ENCODE measurements around the gene PIGA.
A peak's percentile ranks its signal among the peaks of the same experiment; 100 is the strongest.

PIGA gene

GRCh38 chrX:15335135-15336022 lies at the start of gene PIGA:
Gene PIGA (minus strand): TSS chrX:15335523. CDS start chrX:15331930, 3,593 bp downstream.
- peak; percentile 87 for DNase-seq

DNA sequence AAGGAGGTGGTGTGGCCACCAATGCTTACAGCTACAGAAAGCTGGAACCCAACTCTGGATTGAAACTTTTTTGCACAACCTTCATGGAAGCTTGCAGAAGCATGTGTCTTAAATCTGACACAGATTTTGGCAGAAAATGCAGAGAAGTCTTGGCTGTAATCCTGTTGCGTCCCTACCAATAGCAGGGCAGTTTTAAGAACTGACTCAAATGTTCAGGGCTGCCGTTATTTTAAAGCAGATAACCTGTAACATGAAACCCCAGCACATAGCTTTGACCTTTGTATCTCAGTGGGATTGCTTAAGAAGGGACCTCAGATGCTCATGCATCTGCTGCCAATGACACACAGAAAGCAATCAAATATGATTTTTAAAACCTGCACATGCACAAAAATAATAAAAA lies 49.0 kb upstream of the PIGA start, which contains the start of gene VEGFD:
TSS of gene VEGFD (minus strand) at position 110 of the 400 bp plus-strand sequence. CDS start 467 bp downstream, outside the sequence.
- no peak for DNase-seq

DNA sequence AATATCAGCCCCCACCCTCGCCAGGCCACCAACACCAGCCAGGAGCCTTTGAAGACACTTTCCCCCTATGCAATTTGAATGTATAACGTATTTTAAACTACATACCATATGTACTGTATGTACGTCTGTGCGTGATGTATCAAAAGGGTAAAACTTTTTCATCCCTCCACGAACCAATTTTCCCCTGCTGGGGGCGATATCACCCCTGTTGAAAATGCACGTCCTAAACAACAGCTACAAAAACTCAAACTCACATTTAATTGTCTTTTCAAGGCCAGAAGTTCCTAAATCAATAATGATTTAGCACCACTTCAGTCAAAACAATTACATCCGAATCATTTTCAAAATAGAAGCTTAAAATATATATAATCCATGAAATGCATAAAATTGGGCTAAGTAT lies 47.5 kb upstream of the PIGA start:
- DNase-seq: no peak

DNA sequence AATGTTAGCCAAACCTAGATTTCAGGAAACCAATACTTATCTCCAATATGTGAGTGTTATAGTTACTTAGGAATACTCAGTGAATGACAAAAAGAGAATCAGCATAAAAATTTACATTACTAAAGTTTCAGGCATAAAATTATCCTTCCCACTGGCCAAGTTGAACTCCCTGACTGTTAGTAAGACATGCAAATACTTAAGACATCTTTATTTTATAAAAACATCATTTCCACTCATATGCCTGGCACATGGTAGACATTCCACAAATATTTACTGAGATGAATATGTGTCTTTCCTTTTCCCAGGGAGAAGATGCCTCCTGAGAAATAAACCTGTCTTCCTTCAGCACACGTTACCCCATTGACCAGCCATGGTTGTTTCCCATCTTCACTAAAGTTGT lies 41.6 kb upstream of the PIGA start:
- no peak for DNase-seq

- no peak for DNase-seq
Measured at GRCh38 chrX:15373976-15374375, 38.7 kb upstream of the PIGA start.

DNA sequence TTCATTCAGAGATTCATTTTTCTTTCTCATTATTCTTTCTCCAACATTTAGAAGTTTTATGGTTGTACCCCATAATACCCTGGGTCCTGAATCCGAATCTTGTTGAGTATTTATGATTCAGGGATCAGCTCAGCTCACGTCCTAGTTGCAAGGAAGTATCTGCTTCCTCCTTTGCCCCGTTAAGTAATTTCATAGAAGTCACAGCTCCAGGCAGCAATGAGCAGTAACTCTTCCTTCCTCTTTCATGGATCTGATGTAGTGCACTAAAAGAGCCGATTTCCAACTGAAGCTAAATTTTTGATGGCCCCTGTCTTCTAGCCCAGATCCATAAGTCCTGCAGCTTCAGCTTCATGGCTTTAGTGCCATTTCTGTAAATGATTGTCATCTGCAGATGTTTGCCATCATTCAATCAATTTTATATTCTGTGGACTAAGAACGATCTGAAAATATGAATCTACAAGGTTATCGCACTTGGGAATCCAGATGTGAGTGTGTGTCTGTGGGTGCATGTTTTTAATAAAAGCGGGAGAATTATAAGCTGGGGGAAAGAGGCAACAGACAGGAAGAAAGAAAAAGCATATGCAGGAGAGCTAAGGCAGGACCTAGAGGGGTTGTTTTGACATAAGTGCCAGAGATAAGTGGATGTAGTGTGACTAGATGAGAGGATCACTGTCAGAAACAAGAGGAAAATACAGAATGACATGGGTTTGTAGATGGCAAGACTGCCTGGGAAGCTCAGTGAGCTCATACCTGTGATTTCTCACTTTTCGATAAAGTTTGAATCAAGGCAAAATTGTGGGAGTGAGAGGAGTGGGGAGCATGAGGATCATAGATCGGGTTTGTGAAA lies 31.4 kb upstream of the PIGA start:
- no peak for DNase-seq

DNA sequence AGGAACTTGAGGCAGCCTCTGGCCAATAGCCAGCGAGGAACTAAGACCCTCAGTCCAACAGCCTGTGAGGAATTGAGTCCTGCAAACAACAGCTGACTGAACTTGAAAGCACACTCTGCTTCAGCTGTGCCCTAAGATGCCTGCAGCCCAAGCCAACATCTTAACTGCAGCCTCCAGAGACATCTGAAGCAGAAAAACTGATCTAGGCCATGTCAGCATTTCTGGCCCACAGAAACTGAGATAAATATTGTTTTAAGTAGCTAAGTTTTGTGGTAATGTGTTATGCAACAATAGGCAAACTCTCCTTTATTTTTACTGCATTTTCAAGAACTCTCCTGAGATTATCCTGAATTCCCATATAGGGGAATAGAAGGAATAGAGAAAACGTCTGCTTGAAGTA lies 24.4 kb upstream of the PIGA start:
- DNase-seq: no peak

- DNase-seq: no peak
Measured at GRCh38 chrX:15358533-15358932, 23.2 kb upstream of the PIGA start.

DNA sequence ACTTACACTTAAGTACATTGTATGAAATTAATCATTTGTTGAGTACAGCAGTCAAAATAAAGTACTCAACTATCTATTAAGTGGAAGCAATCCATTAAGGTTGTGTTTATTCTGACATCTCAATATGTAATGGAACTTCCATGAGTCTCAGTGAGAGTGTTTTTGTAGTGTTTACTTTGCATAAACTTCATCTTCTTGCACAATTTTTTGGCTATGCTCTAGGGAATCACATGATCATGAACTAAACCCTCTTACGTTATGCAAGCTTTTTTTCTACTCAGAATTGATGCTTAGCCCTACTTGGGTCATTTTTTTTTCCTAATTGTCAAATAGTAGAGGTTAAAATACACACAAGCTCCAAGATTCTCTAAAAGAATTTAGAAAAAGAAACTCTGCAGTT lies 21.1 kb upstream of the PIGA start:
- DNase-seq: no peak

DNA sequence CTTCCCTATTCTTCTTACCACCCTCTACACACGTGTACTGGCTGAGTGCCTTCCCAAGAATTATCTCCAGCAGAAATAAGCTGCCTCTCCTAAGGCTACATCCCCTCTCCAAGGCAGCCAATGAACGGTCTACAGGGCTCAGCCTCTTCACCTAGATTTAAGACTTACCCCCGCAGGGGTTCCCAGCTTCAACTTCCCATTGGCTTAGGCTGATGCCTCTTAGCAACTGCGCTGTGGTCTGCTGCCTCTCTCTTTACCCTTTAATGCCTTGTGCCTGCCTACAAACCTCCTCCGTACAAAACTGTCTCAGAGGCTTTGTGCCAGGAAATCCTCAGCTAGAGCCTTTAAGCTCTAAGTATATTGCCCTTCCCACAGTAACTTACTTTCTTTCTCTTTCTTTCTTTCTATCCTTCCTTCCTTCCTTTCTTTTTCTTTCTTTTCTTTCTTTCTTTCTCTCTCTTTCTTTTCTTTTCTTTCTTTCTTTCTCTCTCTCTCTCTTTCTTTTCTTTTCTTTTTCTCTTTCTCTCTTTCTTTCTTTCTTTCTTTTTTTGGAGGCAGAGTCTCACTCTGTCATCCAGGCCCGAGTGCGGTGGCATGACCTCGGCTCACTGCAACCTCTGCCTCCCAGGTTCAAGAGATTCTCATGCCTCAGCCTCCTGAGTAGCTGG lies 15.1 kb upstream of the PIGA start:
- no peak for DNase-seq

DNA sequence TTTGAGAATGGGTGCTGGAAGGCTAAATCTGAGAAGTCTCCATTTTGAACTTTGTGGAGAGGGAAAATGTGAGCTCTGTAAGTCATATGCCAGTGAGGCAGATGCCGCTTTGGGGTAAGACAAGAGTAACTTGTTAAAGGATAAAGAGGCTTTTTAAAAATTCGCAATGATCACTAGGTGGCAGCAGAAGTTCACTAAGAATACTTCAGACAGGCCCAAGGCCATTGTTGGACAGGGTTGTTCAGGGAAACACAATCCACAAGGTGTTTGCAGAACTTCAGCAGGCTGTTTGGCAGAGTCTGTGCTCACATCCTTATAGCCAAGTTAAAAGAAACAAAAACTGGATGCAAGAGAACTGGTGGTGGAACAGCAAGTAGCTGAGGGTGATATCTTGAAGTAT lies 13.7 kb upstream of the PIGA start:
- peak; percentile 8 for DNase-seq

- DNase-seq: no peak
Measured at GRCh38 chrX:15345976-15346375, 10.7 kb upstream of the PIGA start.

DNA sequence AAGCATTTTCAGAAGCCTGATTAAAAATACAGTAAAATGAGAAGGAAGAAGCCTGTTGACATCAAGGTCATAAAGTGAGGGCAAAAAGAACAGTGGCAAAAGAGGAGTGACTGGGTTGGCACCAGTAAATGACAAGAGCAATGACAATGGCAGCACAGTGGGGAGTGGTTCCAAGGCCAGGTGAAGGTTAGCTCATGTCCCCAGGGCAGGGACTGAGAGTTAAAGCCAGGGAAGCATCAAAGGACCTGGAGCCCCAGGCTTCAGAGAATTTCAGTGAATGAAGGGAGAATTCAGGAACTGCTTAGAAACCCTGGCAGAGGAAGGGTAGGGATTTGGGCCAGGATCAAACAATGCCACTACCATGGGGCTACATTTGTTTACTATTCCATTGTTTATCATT lies 8.8 kb upstream of the PIGA start:
- no peak for DNase-seq

DNA sequence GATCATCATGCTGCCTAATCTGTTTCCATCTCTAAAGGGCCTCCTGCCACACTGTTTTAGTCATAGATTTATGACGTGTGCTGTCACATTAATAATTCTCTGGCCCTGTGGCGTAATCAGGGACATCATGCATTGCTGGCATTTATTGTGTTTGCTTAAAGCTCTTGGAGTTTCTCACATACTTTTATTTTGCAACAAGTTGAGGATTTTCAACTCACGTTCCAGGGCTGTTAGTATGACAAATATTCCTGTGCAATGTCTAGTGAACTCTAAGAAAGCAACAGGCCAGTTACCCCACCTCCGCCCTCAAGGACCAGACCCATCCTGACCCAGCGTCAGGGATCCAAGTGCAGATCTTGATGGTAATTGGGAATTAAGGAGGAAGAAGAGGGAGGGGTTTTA lies 7.8 kb upstream of the PIGA start:
- no peak for DNase-seq

- DNase-seq: no peak
Measured at GRCh38 chrX:15340867-15341266, 5.5 kb upstream of the PIGA start.

DNA sequence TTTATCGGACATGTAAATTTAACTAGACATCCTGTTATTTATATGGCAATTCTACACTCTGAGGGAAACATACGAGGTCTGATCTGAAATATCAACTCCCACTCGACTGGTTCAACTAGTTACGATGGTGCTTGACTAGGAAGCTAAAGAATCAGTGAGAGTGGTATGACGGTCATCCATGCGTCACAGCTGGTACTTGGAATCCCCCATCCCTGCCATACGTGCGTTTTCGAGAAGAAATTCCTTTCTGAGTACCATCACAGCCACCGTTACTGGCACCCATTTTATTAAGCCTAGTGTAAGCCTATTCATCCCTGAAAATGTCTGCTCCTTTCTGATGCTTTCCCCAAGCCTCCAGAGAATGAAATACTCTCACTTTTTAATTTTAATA lies 695 bp upstream of the PIGA start:
- DNase-seq: no peak

GRCh38 chrX:15334561-15334960 lies 762 bp downstream of the PIGA start:
- no peak for DNase-seq

DNA sequence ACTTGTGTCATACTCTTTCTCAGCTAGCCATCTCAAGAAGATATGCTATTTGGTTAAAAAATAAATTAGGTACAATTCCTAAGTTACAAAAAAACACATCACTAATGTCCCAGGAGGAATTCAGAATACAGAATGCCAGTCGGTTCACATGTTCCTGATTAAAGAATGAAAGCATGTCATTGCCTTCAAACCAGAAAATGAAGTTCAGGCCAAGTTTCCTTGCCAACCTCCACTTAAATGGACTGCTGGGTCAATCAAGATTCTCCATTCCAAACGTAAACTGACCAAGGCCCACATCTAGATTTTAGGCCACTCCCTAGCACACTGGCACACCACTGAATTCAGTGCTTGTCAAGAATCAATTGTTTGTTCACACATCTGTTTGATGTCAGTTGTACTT lies 6.5 kb downstream of the PIGA start:
- DNase-seq: no peak

GRCh38 chrX:15328131-15328530 lies 7.2 kb downstream of the PIGA start:
- no peak for DNase-seq

GRCh38 chrX:15322472-15322871 lies 12.9 kb downstream of the PIGA start:
- no peak for DNase-seq

DNA sequence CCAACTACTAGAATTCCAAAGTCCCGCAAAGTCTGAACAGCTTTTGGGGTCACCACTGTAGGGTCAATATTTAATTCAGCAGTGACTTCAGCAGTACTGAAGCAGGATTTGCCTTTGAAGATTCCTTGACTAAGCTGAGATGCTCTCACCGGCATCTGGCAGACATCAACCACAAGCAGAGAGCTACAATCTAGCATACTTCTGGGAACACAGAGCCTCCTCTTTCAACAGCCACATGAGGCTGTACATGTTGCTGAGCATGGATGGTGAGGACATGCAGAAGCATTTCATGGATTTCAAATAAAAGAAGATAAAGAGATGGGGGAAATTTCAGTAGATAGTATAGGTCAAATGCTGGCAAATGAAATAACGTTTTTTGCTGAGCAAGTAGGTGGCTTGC lies 13.3 kb downstream of the PIGA start:
- no peak for DNase-seq

DNA sequence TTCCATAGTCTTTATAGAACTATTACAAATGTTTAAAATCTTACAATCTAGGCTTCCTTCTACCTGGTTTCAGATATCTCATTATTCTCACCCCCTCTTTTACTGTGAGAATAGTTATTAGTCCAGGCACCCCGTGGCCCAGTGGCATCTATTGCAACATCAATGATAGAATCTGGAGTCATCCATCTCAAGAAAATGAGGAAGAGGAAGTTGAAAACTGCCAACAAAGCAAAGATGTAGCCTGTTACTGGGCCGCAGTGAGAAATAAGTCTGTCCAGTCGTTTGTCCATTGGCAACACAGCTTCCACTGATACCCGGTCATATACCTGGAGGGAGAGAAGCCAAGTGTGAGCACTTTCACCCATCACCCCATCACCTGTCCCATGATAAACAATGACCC lies 13.9 kb downstream of the PIGA start:
- DNase-seq: no peak

DNA sequence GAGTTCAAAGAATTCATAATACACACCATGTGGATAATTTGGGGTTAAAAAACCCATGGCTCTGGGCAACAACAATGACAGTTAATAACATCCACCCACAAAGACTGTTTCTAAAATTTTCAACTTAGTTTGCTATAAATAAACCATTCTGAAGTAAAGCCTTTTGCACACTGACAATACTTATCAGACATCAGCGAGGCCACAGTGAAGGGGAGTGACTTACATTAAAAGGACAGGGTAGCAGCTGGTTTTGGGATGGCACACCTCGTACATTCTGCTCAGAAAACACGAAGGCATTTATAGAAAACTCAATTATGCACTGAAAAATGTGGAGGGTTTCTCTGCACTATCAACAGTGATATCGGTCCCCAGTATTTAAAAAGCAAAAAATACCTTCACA lies 15.0 kb downstream of the PIGA start:
- no peak for DNase-seq

GRCh38 chrX:15319075-15319474 lies 16.2 kb downstream of the PIGA start:
- DNase-seq: no peak

Measured in NCI-H187 treated with DMSO at 0.1 percent for 48 hours (cell line).